Cardiac fibroblast (primary cell): Measurements from ENCODE around the gene COPA.
A peak's percentile ranks its signal among the peaks of the same experiment; 100 is the strongest.

ENCODE experiments used
- DNase-seq, 2 donors: peaks; one replicate each; pipeline versions ENCODE4 v3.0.0 to v3.0.0-alpha.2; 2010; ENCODE audit warnings: low read depth in 2 of 2
- H3K4me3 ChIP-seq, 2 donors: replicated peaks in 1 of 2; 1 replicate in 1 of 2; 2 replicates in 1 of 2; pipeline ENCODE4 v1.5.1; 2011; ENCODE audit warnings: low read depth in 2 of 2, low read length in 2 of 2, mild to moderate bottlenecking in 2 of 2, moderate library complexity in 1 of 2
- TF ChIP-seq, protein P1 (sequence below): IDR thresholded peaks from one replicate; pipeline ENCODE4 v1.5.1; 2011; ENCODE audit warnings: low read depth, mild to moderate bottlenecking, low read length, inconsistent platforms

COPA gene

GRCh38 chr1:160344241-160344640 lies 1.2 kb upstream of the COPA start:
- no peak for DNase-seq
- peak overlapping the region; percentile 67 to 92 for H3K4me3 ChIP-seq
- TF ChIP-seq, protein P1, sequence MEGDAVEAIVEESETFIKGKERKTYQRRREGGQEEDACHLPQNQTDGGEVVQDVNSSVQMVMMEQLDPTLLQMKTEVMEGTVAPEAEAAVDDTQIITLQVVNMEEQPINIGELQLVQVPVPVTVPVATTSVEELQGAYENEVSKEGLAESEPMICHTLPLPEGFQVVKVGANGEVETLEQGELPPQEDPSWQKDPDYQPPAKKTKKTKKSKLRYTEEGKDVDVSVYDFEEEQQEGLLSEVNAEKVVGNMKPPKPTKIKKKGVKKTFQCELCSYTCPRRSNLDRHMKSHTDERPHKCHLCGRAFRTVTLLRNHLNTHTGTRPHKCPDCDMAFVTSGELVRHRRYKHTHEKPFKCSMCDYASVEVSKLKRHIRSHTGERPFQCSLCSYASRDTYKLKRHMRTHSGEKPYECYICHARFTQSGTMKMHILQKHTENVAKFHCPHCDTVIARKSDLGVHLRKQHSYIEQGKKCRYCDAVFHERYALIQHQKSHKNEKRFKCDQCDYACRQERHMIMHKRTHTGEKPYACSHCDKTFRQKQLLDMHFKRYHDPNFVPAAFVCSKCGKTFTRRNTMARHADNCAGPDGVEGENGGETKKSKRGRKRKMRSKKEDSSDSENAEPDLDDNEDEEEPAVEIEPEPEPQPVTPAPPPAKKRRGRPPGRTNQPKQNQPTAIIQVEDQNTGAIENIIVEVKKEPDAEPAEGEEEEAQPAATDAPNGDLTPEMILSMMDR: no peak

DNA sequence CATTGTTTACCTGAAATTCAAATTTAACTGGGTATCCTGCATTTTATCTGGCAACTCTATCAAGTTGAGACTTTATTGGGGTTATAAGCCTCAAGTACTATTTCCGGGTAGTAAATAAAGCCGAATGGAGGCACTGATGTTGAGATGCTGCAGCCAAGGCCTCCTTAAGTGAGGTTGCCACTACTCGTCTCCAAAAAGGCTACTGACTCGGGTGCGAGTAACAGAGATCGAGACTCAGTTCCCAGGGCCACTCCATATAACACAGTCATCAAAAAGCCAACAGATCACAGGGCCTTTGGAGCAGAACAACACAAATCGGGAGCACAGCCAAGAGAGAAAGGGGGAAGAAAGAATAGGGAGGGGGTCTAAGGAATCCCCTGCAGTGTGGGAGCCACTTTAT lies 524 bp downstream of the COPA start:
- TF ChIP-seq, protein P1: no peak
- peak overlapping the region; percentile 67 to 92 for H3K4me3 ChIP-seq
- peak; percentile 20 to 27 for DNase-seq

DNA sequence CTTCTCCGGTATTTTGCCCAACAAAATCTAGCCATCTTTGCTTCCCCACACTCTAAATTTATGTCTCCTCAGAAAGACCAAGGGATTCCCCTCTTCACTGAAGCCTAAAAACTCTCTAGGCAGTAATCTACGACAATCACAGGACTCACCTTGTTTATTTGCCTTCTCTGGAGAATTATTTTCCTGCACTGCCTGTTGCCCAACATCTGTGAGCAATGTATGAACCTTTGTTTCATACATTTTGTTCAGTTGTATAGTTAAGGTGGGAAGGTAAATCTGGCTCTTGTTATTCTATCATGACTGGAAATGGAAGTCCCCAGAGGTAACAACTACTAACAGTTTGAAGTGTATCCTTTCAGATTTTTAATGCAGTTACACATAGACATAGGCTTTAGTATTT lies 2.2 kb downstream of the COPA start:
- peak in 1 of 2 donors; percentile 40 for DNase-seq
- TF ChIP-seq, protein P1: no peak

GRCh38 chr1:160340146-160340545 lies 2.9 kb downstream of the COPA start:
- DNase-seq: no peak
- H3K4me3 ChIP-seq: no peak overlapping the region
- TF ChIP-seq, protein P1: no peak

More for the DNA sequence above, 2.2 kb downstream of the COPA start:
- H3K4me3 ChIP-seq: peak overlapping the region in 1 of 2 donors; percentile 67

DNA sequence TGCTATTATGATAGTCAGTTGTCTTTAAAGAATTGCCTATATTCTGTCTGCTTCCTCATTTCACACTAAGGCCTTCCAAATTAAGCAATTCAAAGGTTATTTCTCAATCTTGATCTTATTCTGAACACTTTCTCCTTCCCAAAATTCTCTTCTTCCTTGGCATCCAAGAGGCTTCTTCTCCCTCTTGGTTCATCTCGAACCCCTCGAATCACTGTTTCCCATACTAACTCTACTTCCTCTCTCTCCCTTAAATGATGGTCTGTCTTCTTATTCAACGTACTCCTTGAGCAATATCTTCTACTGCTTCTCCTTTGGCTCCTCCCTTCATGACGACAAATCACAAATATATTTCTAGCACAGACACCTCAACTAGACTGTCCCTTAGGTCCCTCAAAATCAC lies 4.5 kb downstream of the COPA start:
- TF ChIP-seq, protein P1: no peak
- DNase-seq: no peak
- H3K4me3 ChIP-seq: no peak overlapping the region

GRCh38 chr1:160332516-160332915 lies 10.5 kb downstream of the COPA start:
- no peak for DNase-seq
- TF ChIP-seq, protein P1: no peak
- no peak overlapping the region for H3K4me3 ChIP-seq

GRCh38 chr1:160330119-160330518 lies 12.9 kb downstream of the COPA start:
- H3K4me3 ChIP-seq: no peak overlapping the region
- TF ChIP-seq, protein P1: no peak
- DNase-seq: no peak
